ENCODE data around the gene LMBRD2. TPM values are rescaled to one million over a fixed set of nuclear protein-coding genes. Genes with fewer than 3 reads are reported as not detected.

LMBRD2 gene
- total and polyA plus RNA-seq, 9 of the 15 experiments (the other 6 are each of a cell fraction or from before 2014, with no cell fraction given), result 2.1 to 24.2 (median 10.6) TPM

- Histone ChIP-seq H3K9me1 (ENCODE audit: control insufficient read depth, insufficient read depth, low read length) (no peaks in the 10 kb centered on the region), H3K27me3 (ENCODE audit: control insufficient read depth in 2 of 2, insufficient read depth in 2 of 2, low read length in 2 of 2) (no peaks in the 10 kb centered on the region), H4K20me1 (replicated peaks; ENCODE audit: control insufficient read depth, insufficient read depth, low read length) (no peaks in the 10 kb centered on the region), H3K4me1 (replicated peaks in 1 of 2; ENCODE audit: control insufficient read depth in 2 of 2, insufficient read depth in 2 of 2, low read length in 2 of 2) (no peaks in the 10 kb centered on the region), H3K9ac (ENCODE audit: insufficient read depth in 1 of 2, low read depth in 2 of 2, low read length in 2 of 2) (no peak overlapping the region), H2AFZ (ENCODE audit: low read depth, low read length) (no peak overlapping the region), H3K36me3 (ENCODE audit: control insufficient read depth, insufficient read depth, low read length) (peaks cover 97% of the 10 kb centered on the region), H3K79me2 (ENCODE audit: control insufficient read depth, insufficient read depth, low read length) (peaks cover 23% of the 10 kb centered on the region; the same call in 2 of the 3 replicates), H3K9me3 (replicated peaks; ENCODE audit: control insufficient read depth, insufficient read depth, low read depth, low read length) (no peaks in the 10 kb centered on the region), H3K4me2 (ENCODE audit: insufficient read depth, low read length) (no peak overlapping the region), H3K4me3 (no peak overlapping the region), H3K27ac (ENCODE audit: extremely low read depth, low read depth, low read length) (no peak overlapping the region)
- no peak for ATAC-seq
- ChIA-PET CTCF (ENCODE audit: low intra/inter-chr PET ratio) (no interaction called here), POLR2A (interaction anchor here (2.9 kb wide), 1 partner anchor 12 kb away, joined by 9 read pairs; the partner anchor contains the start of gene SKP2)
- BruUV-seq (replicated peaks), result no TSS peak
- DNase-seq (ENCODE audit: extremely low read depth in 1 of 4, low spot score in 3 of 4), result no peak
- in situ Hi-C loops (cut with MboI), result no loop called here
- intact Hi-C loops (cut with micrococcal nuclease), result no loop called here
- FAIRE-seq, result no peak
- 88% methylated on average over 4 of the region's 4 CpGs for WGBS (ENCODE audit: insufficient coverage, low coverage, missing lambda C conversion rate)
- TF ChIP-seq CREB3 (tag; conservative IDR thresholded peaks at IDR 0.05; ENCODE audit: low read depth) (no peak), FOXK2 (conservative IDR thresholded peaks at IDR 0.05 in 1 of 2, IDR thresholded peaks at IDR 0.05 in 1 of 2; ENCODE audit: low read depth in 2 of 2) (no peak), HDAC3 (IDR thresholded peaks at IDR 0.05; ENCODE audit: borderline replicate concordance, partially characterized antibody) (no peak), NR2F6 (CRISPR knock-in tag; IDR thresholded peaks at IDR 0.05) (no peak), ZBTB34 (CRISPR knock-in tag; IDR thresholded peaks at IDR 0.05) (no peak), NFE2 (IDR thresholded peaks at IDR 0.05; ENCODE audit: low read depth) (no peak), ZNF398 (CRISPR knock-in tag; IDR thresholded peaks at IDR 0.05) (no peak), ELF1 (tag; IDR thresholded peaks at IDR 0.05) (no peak), CHCHD3 (CRISPR knock-in tag; IDR thresholded peaks at IDR 0.05) (no peak), POU5F1 (IDR thresholded peaks at IDR 0.05; ENCODE audit: borderline replicate concordance, low read depth, low read length, partially characterized antibody) (no peak), SREBF2 (CRISPR knock-in tag; IDR thresholded peaks at IDR 0.05) (no peak), ZSCAN29 (IDR thresholded peaks at IDR 0.05) (no peak), SRF (CRISPR knock-in tag; IDR thresholded peaks at IDR 0.05) (no peak), MTA3 (IDR thresholded peaks at IDR 0.05; ENCODE audit: borderline replicate concordance) (no peak), DMBX1 (CRISPR knock-in tag; IDR thresholded peaks at IDR 0.05; ENCODE audit: borderline replicate concordance) (no peak), ZNF274 (IDR thresholded peaks at IDR 0.05; ENCODE audit: borderline replicate concordance, low read depth, low read length) (no peak)
These were observed 12.8 kb upstream of the LMBRD2 start for GRCh38 chr5:36164461-36164860.
